HG03439 (cell line): ENCODE data around the gene DOCK6.

Experiments
- ATAC-seq: cut with Tn5 transposase; IDR thresholded peaks from one replicate; pipeline ENCODE4 v1.9.1; 2021; ENCODE audit warnings: mild to moderate bottlenecking, moderate library complexity; ENCODE audit not compliant: unreplicated experiment

DOCK6 gene

GRCh38 chr19:11227195-11227886, 35.0 kb downstream of the DOCK6 start:
- no peak for ATAC-seq

- no peak for ATAC-seq
These were observed 35.6 kb downstream of the DOCK6 start for GRCh38 chr19:11226716-11227166.

GRCh38 chr19:11225815-11226214, 36.5 kb downstream of the DOCK6 start:
- no peak for ATAC-seq

- no peak for ATAC-seq
These were observed 37.2 kb downstream of the DOCK6 start for GRCh38 chr19:11225172-11225571.

- ATAC-seq: no peak
These were observed 37.9 kb downstream of the DOCK6 start for GRCh38 chr19:11224429-11224828.

GRCh38 chr19:11223200-11223599, 39.1 kb downstream of the DOCK6 start:
- ATAC-seq: no peak

GRCh38 chr19:11221082-11221598, 41.2 kb downstream of the DOCK6 start:
- ATAC-seq: no peak

GRCh38 chr19:11214387-11214786, 47.9 kb downstream of the DOCK6 start:
- no peak for ATAC-seq

GRCh38 chr19:11210656-11210928, 51.7 kb downstream of the DOCK6 start:
- ATAC-seq: no peak

GRCh38 chr19:11209839-11210655, 52.3 kb downstream of the DOCK6 start:
- no peak for ATAC-seq

GRCh38 chr19:11208561-11209471, 53.5 kb downstream of the DOCK6 start:
- ATAC-seq: no peak

GRCh38 chr19:11205939-11206570, 56.3 kb downstream of the DOCK6 start:
- ATAC-seq: no peak

- no peak for ATAC-seq
These were observed 57.4 kb downstream of the DOCK6 start for GRCh38 chr19:11204943-11205349.

GRCh38 chr19:11204076-11204602, 58.2 kb downstream of the DOCK6 start:
- no peak for ATAC-seq

- ATAC-seq: no peak
These were observed 58.9 kb downstream of the DOCK6 start for GRCh38 chr19:11203194-11204075.

GRCh38 chr19:11202488-11203193, 59.7 kb downstream of the DOCK6 start:
- ATAC-seq: no peak

GRCh38 chr19:11201791-11202190, 60.5 kb downstream of the DOCK6 start:
- no peak for ATAC-seq

GRCh38 chr19:11200931-11201330, 61.4 kb downstream of the DOCK6 start:
- no peak for ATAC-seq

GRCh38 chr19:11200015-11200574, 62.2 kb downstream of the DOCK6 start:
- ATAC-seq: no peak
